GM18498 (cell line): ENCODE measurements around the gene NCAM1.

ENCODE experiments used
- ATAC-seq: cut with Tn5 transposase; IDR thresholded peaks from one replicate; pipeline ENCODE4 v1.9.1; 2021; ENCODE audit warnings: mild to moderate bottlenecking, moderate library complexity; ENCODE audit not compliant: unreplicated experiment

Gene NCAM1

GRCh38 chr11:113272281-113272680, 311.1 kb downstream of the NCAM1 start:
- ATAC-seq: no peak

DNA sequence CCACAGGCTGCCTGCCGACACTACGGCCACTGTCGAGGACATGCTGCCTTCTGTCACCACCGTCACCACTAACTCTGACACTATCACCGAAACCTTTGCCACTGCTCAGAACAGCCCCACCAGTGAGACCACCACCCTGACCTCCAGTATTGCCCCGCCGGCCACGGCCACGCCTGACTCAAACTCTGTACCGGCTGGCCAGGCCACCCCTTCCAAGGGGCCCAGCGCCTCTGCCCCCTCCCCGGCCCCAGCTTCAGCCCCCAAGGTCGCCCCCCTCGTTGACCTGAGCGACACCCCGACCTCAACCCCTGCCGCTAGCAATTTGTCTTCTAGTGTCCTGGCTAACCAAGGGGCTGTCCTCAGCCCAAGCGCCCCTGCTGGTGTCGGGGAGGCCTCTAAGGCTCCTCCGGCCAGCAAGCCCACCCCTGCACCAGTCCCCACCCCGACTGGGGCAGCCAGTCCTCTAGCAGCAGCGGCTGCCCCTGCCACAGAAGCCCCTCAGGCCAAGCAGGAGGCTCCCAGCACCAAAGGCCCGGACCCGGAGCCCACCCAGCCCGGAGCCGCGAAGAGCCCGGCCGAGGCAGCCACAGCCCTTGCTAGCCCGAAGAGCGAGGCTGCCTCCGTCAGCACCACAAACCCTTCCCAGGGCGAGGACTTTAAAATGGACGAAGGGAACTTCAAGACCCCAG, 311.9 kb downstream of the NCAM1 start:
- ATAC-seq: no peak

- no peak for ATAC-seq
Observed at GRCh38 chr11:113273720-113274119, 312.5 kb downstream of the NCAM1 start.

DNA sequence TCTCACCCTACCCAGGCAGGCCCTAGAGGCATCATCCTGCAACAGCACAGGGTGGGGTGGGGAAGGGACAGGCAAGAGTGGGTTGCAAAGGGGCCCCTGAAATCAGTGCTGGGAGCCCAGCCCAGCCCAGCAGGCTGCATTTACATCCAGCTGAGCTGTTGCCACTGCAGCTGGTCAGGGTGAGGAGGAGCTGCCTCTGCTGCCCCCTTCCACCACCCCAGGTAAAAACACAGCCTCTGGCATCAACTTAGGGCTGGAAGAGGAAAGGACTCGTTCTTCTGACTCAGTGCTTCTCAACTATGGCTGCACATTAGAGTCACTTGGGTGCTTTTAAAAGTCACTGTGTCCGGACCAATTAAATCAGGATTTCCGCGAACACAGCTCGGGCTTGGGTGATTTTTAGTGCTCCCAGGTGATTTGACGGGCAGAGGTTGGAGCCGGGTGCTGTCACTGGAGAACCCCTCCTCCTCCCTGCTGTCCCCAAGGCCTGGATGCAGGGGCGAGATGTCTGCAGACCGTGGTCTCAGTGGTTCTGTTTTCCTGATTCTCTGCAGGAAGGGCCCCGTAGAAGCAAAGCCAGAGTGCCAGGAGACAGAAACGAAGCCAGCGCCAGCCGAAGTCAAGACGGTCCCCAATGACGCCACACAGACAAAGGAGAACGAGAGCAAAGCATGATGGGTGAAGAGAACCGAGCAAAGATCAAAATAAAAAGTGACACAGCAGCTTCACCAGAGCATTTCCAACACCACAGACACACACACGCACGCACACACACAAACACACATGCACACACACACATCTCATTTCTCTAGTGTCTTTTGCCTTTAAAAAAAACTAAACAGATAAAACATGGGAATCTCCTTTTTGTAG, 313.7 kb downstream of the NCAM1 start:
- ATAC-seq: no peak

- ATAC-seq: no peak
Observed at GRCh38 chr11:113275602-113276001, 314.4 kb downstream of the NCAM1 start.

DNA sequence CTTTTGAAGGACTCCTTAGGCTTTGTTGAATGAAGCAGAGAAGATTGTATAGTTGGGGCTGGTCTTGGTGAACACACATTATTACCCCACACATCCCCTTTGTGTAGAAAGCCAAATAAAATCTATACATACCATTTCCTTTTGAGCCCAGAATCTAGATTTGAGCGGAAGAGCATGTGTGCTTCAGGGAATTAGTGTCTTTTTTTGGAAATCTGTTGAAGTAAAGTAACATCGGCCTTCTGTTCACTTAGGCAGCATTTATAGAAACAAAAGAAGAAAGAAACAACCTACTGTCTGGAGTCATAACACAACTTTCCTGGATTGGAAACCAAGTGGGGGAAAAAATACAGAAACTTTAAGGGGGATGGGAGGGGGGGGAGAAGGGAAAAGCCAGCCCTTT, 315.2 kb downstream of the NCAM1 start:
- no peak for ATAC-seq

DNA sequence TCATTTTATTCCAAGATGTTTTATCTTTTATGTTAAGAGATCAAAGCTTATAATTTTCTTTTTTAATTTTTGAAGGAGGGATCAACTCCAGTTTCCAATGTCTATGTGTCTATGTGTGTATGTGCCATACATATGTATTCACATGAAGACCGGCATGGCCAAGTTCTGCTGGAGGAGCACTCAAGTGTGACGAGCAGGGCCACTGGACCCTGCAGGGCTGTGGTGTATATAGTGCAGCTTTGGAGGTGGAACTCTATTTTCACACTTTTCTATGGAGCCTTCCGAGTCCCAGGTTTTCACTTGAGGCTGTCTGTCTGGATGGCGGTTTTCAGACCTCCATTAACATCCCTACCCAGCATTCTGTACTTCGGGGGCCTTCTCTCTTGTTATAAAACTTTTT, 316.7 kb downstream of the NCAM1 start:
- ATAC-seq: no peak

DNA sequence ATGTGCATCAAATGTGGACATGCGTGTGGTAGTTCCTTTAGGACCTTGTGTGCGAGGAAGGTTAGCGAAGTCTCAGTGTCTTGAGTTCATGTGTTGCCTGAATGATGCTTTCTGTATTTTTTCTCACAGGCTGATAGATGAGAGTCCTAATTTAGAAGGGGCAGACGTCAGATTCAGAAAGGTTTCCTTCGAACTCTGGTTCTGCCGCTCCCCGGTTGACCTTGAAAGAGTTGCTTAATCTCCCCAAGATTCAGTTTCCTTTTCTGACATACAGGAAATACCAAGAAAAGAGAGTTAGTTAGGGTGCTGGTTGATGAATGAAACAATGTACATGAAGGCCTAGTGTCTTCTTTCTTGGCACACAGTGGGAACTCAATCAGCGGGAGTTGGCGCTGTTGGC, 317.3 kb downstream of the NCAM1 start:
- ATAC-seq: no peak

DNA sequence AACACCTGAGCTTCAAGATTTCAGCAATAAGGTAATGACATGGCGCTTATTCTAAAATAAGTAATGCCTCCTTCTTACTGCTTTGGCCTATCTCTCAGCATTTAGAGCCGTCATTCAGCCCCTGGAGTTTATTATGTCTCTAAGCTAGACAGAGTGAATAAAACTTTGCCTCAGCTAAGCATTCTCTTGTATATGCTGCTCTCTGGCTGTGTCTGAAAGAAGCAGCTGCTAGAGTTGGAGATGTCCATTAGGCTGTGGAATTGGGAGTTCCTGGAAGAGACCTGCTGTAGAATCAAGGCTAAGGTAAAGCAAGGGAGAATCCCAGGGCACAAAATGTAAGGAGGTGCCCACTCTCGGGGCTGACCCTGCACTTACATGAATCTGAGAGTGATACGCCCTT, 317.7 kb downstream of the NCAM1 start:
- ATAC-seq: no peak

DNA sequence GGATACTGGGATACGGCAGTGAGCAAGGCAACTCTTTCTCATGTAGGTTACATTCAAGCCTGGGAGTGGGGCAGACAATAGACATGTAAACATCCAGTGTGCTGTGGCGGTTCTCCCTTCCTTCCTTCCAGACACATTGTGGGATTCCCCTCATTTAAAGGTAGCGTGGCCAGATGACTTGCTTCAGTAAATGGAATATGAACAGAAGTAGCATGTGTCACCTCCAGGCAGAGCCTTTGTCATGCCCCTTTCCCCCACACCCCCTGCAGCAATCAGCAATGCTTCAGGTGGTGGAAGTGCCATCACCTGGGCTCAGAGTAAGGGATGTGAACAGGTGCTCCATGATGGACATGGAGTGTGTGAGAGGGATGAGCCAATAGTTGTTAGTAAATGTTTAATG, 318.4 kb downstream of the NCAM1 start:
- ATAC-seq: no peak

GRCh38 chr11:113281052-113281725, 320.0 kb downstream of the NCAM1 start:
- no peak for ATAC-seq

- ATAC-seq: no peak
Observed at GRCh38 chr11:113282898-113283437, 321.7 kb downstream of the NCAM1 start.

- ATAC-seq: no peak
Observed at GRCh38 chr11:113283881-113284280, 322.7 kb downstream of the NCAM1 start.

- ATAC-seq: no peak
Observed at GRCh38 chr11:113286009-113286408, 324.8 kb downstream of the NCAM1 start.

GRCh38 chr11:113286509-113287497, 325.6 kb downstream of the NCAM1 start:
- no peak for ATAC-seq

GRCh38 chr11:113287801-113288200, 326.6 kb downstream of the NCAM1 start:
- no peak for ATAC-seq

DNA sequence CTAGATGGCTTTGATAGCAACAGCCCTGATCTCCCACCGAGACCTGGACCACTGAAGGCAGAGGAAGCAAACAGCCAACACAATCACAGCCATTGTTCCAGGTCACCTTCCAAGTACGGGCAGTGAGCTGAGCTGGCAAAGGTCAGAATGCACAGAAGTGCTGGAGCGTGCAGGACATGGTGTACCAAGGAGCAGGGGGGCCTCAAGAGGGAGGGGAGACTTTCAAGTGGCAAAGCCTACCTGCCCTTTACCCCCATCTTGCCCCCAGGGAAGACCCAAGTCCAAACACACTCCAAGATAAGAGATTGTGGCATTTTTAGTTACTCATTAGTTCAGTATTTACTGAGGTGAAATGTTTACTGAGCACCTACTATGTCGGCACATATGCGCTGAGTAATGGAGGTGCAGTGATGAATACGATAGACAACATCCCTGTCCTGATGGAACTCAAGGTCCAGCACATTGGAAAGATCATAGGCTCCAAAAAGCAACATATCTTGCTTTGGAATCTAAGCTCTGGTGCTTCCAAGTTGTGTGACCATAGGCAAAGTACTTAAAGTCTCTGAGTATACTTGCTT, 327.2 kb downstream of the NCAM1 start:
- no peak for ATAC-seq

- peak; percentile 87 for ATAC-seq
Observed at GRCh38 chr11:113289431-113290187, 328.4 kb downstream of the NCAM1 start.

DNA sequence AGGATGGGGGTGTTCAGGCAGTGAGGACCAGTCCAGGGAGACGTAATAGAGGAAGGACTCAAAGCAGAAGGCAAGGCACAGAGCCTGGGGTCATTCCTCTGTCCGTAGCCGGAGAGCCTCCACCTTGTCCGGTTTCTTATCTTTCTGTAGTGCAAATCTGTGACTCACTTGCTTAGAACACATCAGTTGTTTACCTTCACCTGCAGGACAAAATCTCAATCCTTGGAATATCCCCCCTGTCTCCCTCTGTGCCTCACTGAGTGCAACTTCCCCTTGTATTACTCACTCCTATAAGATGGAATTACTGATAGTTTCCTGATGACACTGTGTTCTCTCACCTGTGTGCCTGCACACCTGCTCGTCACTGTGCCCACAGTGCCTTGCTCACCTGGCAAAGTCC, 332.7 kb downstream of the NCAM1 start:
- no peak for ATAC-seq
